Nephron (organoid): ENCODE results near the gene SEMA3C.
A peak's percentile ranks its signal among the peaks of the same experiment; 100 is the strongest.

ENCODE experiments used
- H3K27ac Mint-ChIP-seq, 3 experiments: 2 replicates each; pipeline ENCODE4 v1.8.0; 2020; ENCODE audit warnings: mixed read lengths in 3 of 3, mild to moderate bottlenecking in 2 of 3, moderate library complexity in 1 of 3
- H3K27me3 Mint-ChIP-seq: 2 replicates; pipeline ENCODE4 v1.8.0; 2021; ENCODE audit warnings: low read depth, mild to moderate bottlenecking, moderate library complexity, mixed read lengths
- H3K36me3 Mint-ChIP-seq: 2 replicates; pipeline ENCODE4 v1.8.0; 2020; ENCODE audit warnings: low read depth, mixed read lengths
- H3K4me1 Mint-ChIP-seq: 2 replicates; pipeline ENCODE4 v1.8.0; 2020; ENCODE audit warnings: mixed read lengths
- H3K4me3 Mint-ChIP-seq, 3 experiments: 2 replicates each; pipeline ENCODE4 v1.8.0; 2020; ENCODE audit warnings: mild to moderate bottlenecking in 3 of 3, mixed read lengths in 3 of 3, moderate library complexity in 2 of 3
- H3K9me3 Mint-ChIP-seq: 2 replicates; pipeline ENCODE4 v1.8.0; 2020; ENCODE audit warnings: mixed read lengths
- CTCF ChIP-seq, 3 experiments: fragments of 200-600 bp; sonication (generic); IDR thresholded peaks; one replicate each; pipeline ENCODE4 v1.5.0; 2021; ENCODE audit warnings: antibody characterized with exemption in 3 of 3; ENCODE audit not compliant: unreplicated experiment in 3 of 3

The SEMA3C gene

GRCh38 chr7:80835251-80835650 is 83.6 kb downstream of the SEMA3C start:
- TF ChIP-seq CTCF (IDR thresholded peaks at IDR 0.05; ENCODE audit: unreplicated experiment in 3 of 3) = no peak
- H3K4me1 Mint-ChIP-seq = peaks cover 30% of the 10 kb centered on the region
- H3K36me3 Mint-ChIP-seq = no peaks in the 10 kb centered on the region
- H3K4me3 Mint-ChIP-seq = no peak overlapping the region
- H3K9me3 Mint-ChIP-seq = no peaks in the 10 kb centered on the region
- no peaks in the 10 kb centered on the region for H3K27me3 Mint-ChIP-seq
- no peak overlapping the region for H3K27ac Mint-ChIP-seq

- no peaks in the 10 kb centered on the region for H3K36me3 Mint-ChIP-seq
- H3K4me3 Mint-ChIP-seq = no peak overlapping the region
- no peak for TF ChIP-seq CTCF (IDR thresholded peaks at IDR 0.05; ENCODE audit: unreplicated experiment in 3 of 3)
- H3K27ac Mint-ChIP-seq = peak overlapping the region in 1 of 3 experiments; percentile 44
- H3K27me3 Mint-ChIP-seq = no peaks in the 10 kb centered on the region
- peaks cover 25% of the 10 kb centered on the region for H3K4me1 Mint-ChIP-seq
- H3K9me3 Mint-ChIP-seq = no peaks in the 10 kb centered on the region
Observed at GRCh38 chr7:80833289-80834268, 85.3 kb downstream of the SEMA3C start.

- H3K27ac Mint-ChIP-seq = no peak overlapping the region
Observed at GRCh38 chr7:80832006-80832405, 86.8 kb downstream of the SEMA3C start.

GRCh38 chr7:80830584-80831285 is 88.1 kb downstream of the SEMA3C start:
- H3K4me1 Mint-ChIP-seq = peaks cover 25% of the 10 kb centered on the region
- no peak overlapping the region for H3K4me3 Mint-ChIP-seq
- H3K36me3 Mint-ChIP-seq = peaks cover 7% of the 10 kb centered on the region

More at GRCh38 chr7:80832006-80832405, 86.8 kb downstream of the SEMA3C start:
- Mint-ChIP-seq H3K36me3 (no peaks in the 10 kb centered on the region), H3K9me3 (no peaks in the 10 kb centered on the region), H3K4me1 (peaks cover 22% of the 10 kb centered on the region), H3K27me3 (no peaks in the 10 kb centered on the region), H3K4me3 (no peak overlapping the region)
- no peak for TF ChIP-seq CTCF (IDR thresholded peaks at IDR 0.05; ENCODE audit: unreplicated experiment in 3 of 3)

GRCh38 chr7:80830010-80830409 is 88.8 kb downstream of the SEMA3C start:
- Mint-ChIP-seq H3K36me3 (peaks cover 7% of the 10 kb centered on the region), H3K4me1 (peaks cover 25% of the 10 kb centered on the region), H3K27me3 (no peaks in the 10 kb centered on the region), H3K4me3 (no peak overlapping the region), H3K27ac (no peak overlapping the region), H3K9me3 (no peaks in the 10 kb centered on the region)
- TF ChIP-seq CTCF (IDR thresholded peaks at IDR 0.05; ENCODE audit: unreplicated experiment in 3 of 3) = no peak

More at GRCh38 chr7:80830584-80831285, 88.1 kb downstream of the SEMA3C start:
- H3K27me3 Mint-ChIP-seq = no peaks in the 10 kb centered on the region
- no peak for TF ChIP-seq CTCF (IDR thresholded peaks at IDR 0.05; ENCODE audit: unreplicated experiment in 3 of 3)
- peak overlapping the region in 1 of 3 experiments; percentile 58 for H3K27ac Mint-ChIP-seq
- H3K9me3 Mint-ChIP-seq = no peaks in the 10 kb centered on the region
